ENCODE results near the gene ADTRP.

The ADTRP gene

GRCh38 chr6:11667876-11668275 lies 110.7 kb downstream of the ADTRP start:
- in situ Hi-C loops (cut with MboI; ENCODE audit: low sequenced_read_pairs) = loop anchor here (25.0 kb wide), 1 partner anchor 619 kb away; the partner anchor contains the start of gene EDN1

GRCh38 chr6:11665604-11666326 lies 112.8 kb downstream of the ADTRP start:
- in situ Hi-C loops (cut with MboI; ENCODE audit: low sequenced_read_pairs) = loop anchor here (25.0 kb wide), 1 partner anchor 622 kb away; the partner anchor contains the start of gene EDN1

Measured in HL-60/S4 treated with phorbol 12-myristate 13-acetate at 8.2 ng/mL for 4 days and 3 days (cell line).